DND-41 (cell line): Measurements from ENCODE around the gene C1orf198.

Experiments
- ATAC-seq: fragments of 200-7000 bp; cut with Tn5 transposase; 3 replicates; pipeline ENCODE4 v1.9.1; 2021; ENCODE audit warnings: low read depth; ENCODE audit not compliant: insufficient read depth
- DNase-seq: peaks from one replicate; pipeline ENCODE4 v3.0.0-alpha.2; 2020
- H2AFZ ChIP-seq: 2 replicates; pipeline ENCODE4 v1.6.0; 2012; ENCODE audit warnings: low read depth, low read length
- H3K27ac ChIP-seq: 2 replicates; pipeline ENCODE4 v1.5.1; 2012; ENCODE audit warnings: low read length, inconsistent platforms
- H3K27me3 ChIP-seq: fragments of 200-600 bp; sonication (generic); 2 replicates; pipeline ENCODE4 v1.6.0; 2012; ENCODE audit warnings: low read length, mild to moderate bottlenecking, inconsistent platforms; ENCODE audit not compliant: insufficient read depth, poor library complexity
- H3K36me3 ChIP-seq: 2 replicates; pipeline ENCODE4 v1.5.1; 2012; ENCODE audit warnings: low read length, inconsistent platforms; ENCODE audit not compliant: insufficient read depth
- H3K4me1 ChIP-seq: 2 replicates; pipeline ENCODE4 v1.5.1; 2012; ENCODE audit warnings: mild to moderate bottlenecking, low read length; ENCODE audit not compliant: insufficient read depth
- H3K4me2 ChIP-seq: 2 replicates; pipeline ENCODE4 v1.6.0; 2012; ENCODE audit warnings: mild to moderate bottlenecking, moderate library complexity, low read length, inconsistent platforms; ENCODE audit not compliant: insufficient read depth
- H3K4me3 ChIP-seq, 2 experiments: fragments of 200-600 bp in 1 of 2; shearing (Covaris generic) in 1 of 2; 2 replicates each; pipeline ENCODE4 v1.5.1; 2012 to 2016; ENCODE audit warnings: inconsistent platforms in 2 of 2, low read length in 2 of 2, mild to moderate bottlenecking in 2 of 2, low read depth in 1 of 2, moderate library complexity in 1 of 2
- H3K79me2 ChIP-seq: 2 replicates; pipeline ENCODE4 v1.6.0; 2012; ENCODE audit warnings: low read length, inconsistent platforms; ENCODE audit not compliant: insufficient read depth
- H3K9ac ChIP-seq: 2 replicates; pipeline ENCODE4 v1.6.0; 2012; ENCODE audit warnings: low read depth, mild to moderate bottlenecking, inconsistent platforms, low read length, moderate library complexity
- H3K9me3 ChIP-seq: 2 replicates; pipeline ENCODE4 v1.5.1; 2012; ENCODE audit warnings: low read length, moderate library complexity, mild to moderate bottlenecking, inconsistent platforms; ENCODE audit not compliant: insufficient read depth, severe bottlenecking
- H4K20me1 ChIP-seq: 2 replicates; pipeline ENCODE4 v1.6.0; 2012; ENCODE audit warnings: low read length; ENCODE audit not compliant: insufficient read depth
- CTCF ChIP-seq: IDR thresholded peaks from 2 replicates; pipeline ENCODE4 v1.5.1; 2012; ENCODE audit warnings: borderline replicate concordance, low read length, moderate library complexity, mild to moderate bottlenecking; ENCODE audit not compliant: poor library complexity, severe bottlenecking; ENCODE audit errors: extremely low read depth
- EZH2 ChIP-seq: IDR thresholded peaks from 3 replicates; pipeline ENCODE4 v1.6.1; 2012; ENCODE audit warnings: borderline replicate concordance, low read depth, mild to moderate bottlenecking, moderate library complexity, low read length, inconsistent platforms; ENCODE audit not compliant: severe bottlenecking

C1orf198 gene

GRCh38 chr1:230909974-230910754 lies 41.8 kb upstream of the C1orf198 start:
- H3K4me1 ChIP-seq = no peaks in the 10 kb centered on the region
- H3K36me3 ChIP-seq = peaks cover 49% of the 10 kb centered on the region
- no peaks in the 10 kb centered on the region for H3K79me2 ChIP-seq
- no peak overlapping the region for H3K4me3 ChIP-seq
- no peak for DNase-seq
- H3K9me3 ChIP-seq = no peaks in the 10 kb centered on the region
- no peak overlapping the region for H2AFZ ChIP-seq
- H3K4me2 ChIP-seq = no peak overlapping the region
- no peak overlapping the region for H3K27ac ChIP-seq
- H3K27me3 ChIP-seq = no peaks in the 10 kb centered on the region
- ATAC-seq = no peak
- no peaks in the 10 kb centered on the region for H4K20me1 ChIP-seq
- TF ChIP-seq EZH2 (no peak), CTCF (no peak)
- H3K9ac ChIP-seq = no peak overlapping the region

- no peak overlapping the region for H3K4me2 ChIP-seq
- H3K4me1 ChIP-seq = no peaks in the 10 kb centered on the region
- no peak overlapping the region for H3K4me3 ChIP-seq
- H3K9me3 ChIP-seq = no peaks in the 10 kb centered on the region
- H3K79me2 ChIP-seq = no peaks in the 10 kb centered on the region
- H2AFZ ChIP-seq = no peak overlapping the region
- no peaks in the 10 kb centered on the region for H4K20me1 ChIP-seq
- DNase-seq (no peak), ATAC-seq (no peak)
- no peak overlapping the region for H3K9ac ChIP-seq
- no peaks in the 10 kb centered on the region for H3K27me3 ChIP-seq
- TF ChIP-seq CTCF (no peak), EZH2 (no peak)
- H3K36me3 ChIP-seq = peaks cover 48% of the 10 kb centered on the region
- H3K27ac ChIP-seq = no peak overlapping the region
Observed at GRCh38 chr1:230907472-230908205, 39.3 kb upstream of the C1orf198 start.

GRCh38 chr1:230906226-230906625 lies 37.9 kb upstream of the C1orf198 start:
- Histone ChIP-seq H3K4me1 (no peaks in the 10 kb centered on the region), H3K27me3 (no peaks in the 10 kb centered on the region), H2AFZ (no peak overlapping the region), H3K36me3 (peaks cover 41% of the 10 kb centered on the region), H3K79me2 (no peaks in the 10 kb centered on the region), H3K9ac (no peak overlapping the region), H3K4me2 (no peak overlapping the region), H3K4me3 (no peak overlapping the region), H4K20me1 (no peaks in the 10 kb centered on the region), H3K9me3 (no peaks in the 10 kb centered on the region), H3K27ac (no peak overlapping the region)
- no peak for TF ChIP-seq CTCF
- TF ChIP-seq EZH2 = no peak
- ATAC-seq = no peak
- DNase-seq = no peak
